CD14-positive monocyte (primary cell): Measurements from ENCODE around the gene NDE1. TPM values are rescaled to one million over a fixed set of nuclear protein-coding genes. Genes with fewer than 3 reads are reported as not detected.

Experiments
- DNase-seq, 3 donors: peaks; one replicate each; pipeline ENCODE4 v3.0.0-alpha.2; 2011 to 2022
- H2AFZ ChIP-seq: 2 replicates; pipeline ENCODE4 v1.6.0; 2012; ENCODE audit warnings: mild to moderate bottlenecking, low read depth, low read length, inconsistent platforms; ENCODE audit not compliant: insufficient read depth, poor library complexity, severe bottlenecking
- H3K27ac ChIP-seq, 2 donors: 1 replicate in 1 of 2; 2 replicates in 1 of 2; pipeline ENCODE4 v1.5.1; 2012 to 2013; ENCODE audit warnings: low read length in 2 of 2, control low read depth in 1 of 2, inconsistent platforms in 1 of 2, low read depth in 1 of 2, mild to moderate bottlenecking in 1 of 2
- H3K27me3 ChIP-seq, 2 donors: one replicate each; pipeline versions ENCODE4 v1.6.0 to v1.6.1; 2011 to 2013; ENCODE audit warnings: low read length in 2 of 2; ENCODE audit not compliant: control insufficient read depth in 2 of 2, insufficient read depth in 2 of 2
- H3K36me3 ChIP-seq, 2 donors: replicated peaks in 1 of 2; 1 replicate in 1 of 2; 2 replicates in 1 of 2; pipeline versions ENCODE4 v1.5.1 to v1.6.1; 2012 to 2013; ENCODE audit warnings: low read length in 2 of 2, control low read depth in 1 of 2, inconsistent platforms in 1 of 2, mild to moderate bottlenecking in 1 of 2; ENCODE audit not compliant: insufficient read depth in 2 of 2, control insufficient read depth in 1 of 2
- H3K4me1 ChIP-seq, 2 donors: 1 replicate in 1 of 2; 2 replicates in 1 of 2; pipeline versions ENCODE4 v1.5.1 to v1.6.1; 2012 to 2013; ENCODE audit warnings: low read length in 2 of 2, control low read depth in 1 of 2, inconsistent platforms in 1 of 2, mild to moderate bottlenecking in 1 of 2, moderate library complexity in 1 of 2; ENCODE audit not compliant: insufficient read depth in 2 of 2, control insufficient read depth in 1 of 2
- H3K4me2 ChIP-seq: replicated peaks from 2 replicates; pipeline ENCODE3; 2012; ENCODE audit warnings: low read length, moderate library complexity, mild to moderate bottlenecking; ENCODE audit not compliant: poor library complexity, severe bottlenecking; ENCODE audit errors: extremely low read depth
- H3K4me3 ChIP-seq, 3 experiments: fragments of 200-600 bp in 1 of 3; sonication (generic) in 1 of 3; replicated peaks in 1 of 3; 1 replicate in 2 of 3; 2 replicates in 1 of 3; pipeline ENCODE4 v1.5.1; 2011 to 2013; ENCODE audit warnings: low read length in 3 of 3, mild to moderate bottlenecking in 3 of 3, control low read depth in 2 of 3, low read depth in 2 of 3, inconsistent platforms in 1 of 3, moderate library complexity in 1 of 3
- H3K79me2 ChIP-seq: 2 replicates; pipeline ENCODE4 v1.6.0; 2012; ENCODE audit warnings: mild to moderate bottlenecking, control low read depth, inconsistent platforms, low read length, moderate library complexity; ENCODE audit not compliant: insufficient read depth
- H3K9ac ChIP-seq: 2 replicates; pipeline ENCODE4 v1.6.0; 2017; ENCODE audit warnings: low read length, mild to moderate bottlenecking; ENCODE audit not compliant: insufficient read depth, poor library complexity, severe bottlenecking
- H3K9me3 ChIP-seq, 2 donors: replicated peaks in 1 of 2; 1 replicate in 1 of 2; 2 replicates in 1 of 2; pipeline versions ENCODE4 v1.5.1 to v1.6.1; 2012 to 2013; ENCODE audit warnings: low read length in 2 of 2, control low read depth in 1 of 2; ENCODE audit not compliant: control insufficient read depth in 1 of 2, insufficient read depth in 1 of 2
- H4K20me1 ChIP-seq: 2 replicates; pipeline ENCODE4 v1.6.0; 2012; ENCODE audit warnings: mild to moderate bottlenecking, low read length, control low read depth, moderate library complexity; ENCODE audit not compliant: insufficient read depth
- H3K27ac Mint-ChIP-seq, 7 donors: one replicate each; pipeline ENCODE4 v1.8.0; 2020; ENCODE audit warnings: mild to moderate bottlenecking in 7 of 7, mixed read lengths in 7 of 7, moderate library complexity in 6 of 7, inconsistent platforms in 2 of 7
- H3K27me3 Mint-ChIP-seq, 3 donors: one replicate each; pipeline ENCODE4 v1.8.0; 2021 to 2022; ENCODE audit warnings: low read depth in 3 of 3, mild to moderate bottlenecking in 3 of 3, mixed read lengths in 3 of 3, moderate library complexity in 3 of 3, inconsistent platforms in 1 of 3
- H3K36me3 Mint-ChIP-seq, 2 donors: one replicate each; pipeline ENCODE4 v1.8.0; 2020; ENCODE audit warnings: mixed read lengths in 2 of 2, inconsistent platforms in 1 of 2, mild to moderate bottlenecking in 1 of 2
- H3K4me1 Mint-ChIP-seq: one replicate; pipeline ENCODE4 v1.8.0; 2020; ENCODE audit warnings: mild to moderate bottlenecking, mixed read lengths
- H3K4me3 Mint-ChIP-seq, 2 donors: one replicate each; pipeline ENCODE4 v1.8.0; 2020; ENCODE audit warnings: mild to moderate bottlenecking in 2 of 2, mixed read lengths in 2 of 2, moderate library complexity in 1 of 2
- H3K9me3 Mint-ChIP-seq, 7 donors: one replicate each; pipeline ENCODE4 v1.8.0; 2020 to 2022; ENCODE audit warnings: mixed read lengths in 7 of 7, mild to moderate bottlenecking in 6 of 7, moderate library complexity in 6 of 7, inconsistent platforms in 2 of 7
- WGBS: methylation state at CpG from one replicate; pipeline ENCODE4 v1.1.5; 2013; ENCODE audit warnings: missing lambda C conversion rate; ENCODE audit not compliant: insufficient coverage; 5-methylcytosine and 5-hydroxymethylcytosine counted together
- intact Hi-C, 2 donors: fragments of 100-400 bp; cut with micrococcal nuclease; formaldehyde crosslinking; loops; one replicate each; pipeline versions ENCODE4 v1.15.0 to v1.15.1; 2023
- polyA plus RNA-seq, 3 donors: library from polyadenylated mRNA; depleted of rRNA in 1 of 3; unstranded in 2 of 3; stranded (reverse) in 1 of 3; fragments of 300-500 nt in 2 of 3; fragments of >200 nt in 1 of 3; fragmentation: Illumina TruSeq in 2 of 3; gene quantifications; 1 replicate in 2 of 3; 2 replicates in 1 of 3; pipeline ENCODE4 v1.2.3, GENCODE V29; 2012 to 2021
- TF ChIP-seq, protein P1 (sequence below): fragments of 200-600 bp; IDR thresholded peaks from one replicate; pipeline ENCODE4 v1.8.0; 2022; ENCODE audit warnings: antibody characterized with exemption, mild to moderate bottlenecking

NDE1 gene
- polyA plus RNA-seq, 3 donors: 26.0 to 47.8 (median 28.0) TPM

DNA sequence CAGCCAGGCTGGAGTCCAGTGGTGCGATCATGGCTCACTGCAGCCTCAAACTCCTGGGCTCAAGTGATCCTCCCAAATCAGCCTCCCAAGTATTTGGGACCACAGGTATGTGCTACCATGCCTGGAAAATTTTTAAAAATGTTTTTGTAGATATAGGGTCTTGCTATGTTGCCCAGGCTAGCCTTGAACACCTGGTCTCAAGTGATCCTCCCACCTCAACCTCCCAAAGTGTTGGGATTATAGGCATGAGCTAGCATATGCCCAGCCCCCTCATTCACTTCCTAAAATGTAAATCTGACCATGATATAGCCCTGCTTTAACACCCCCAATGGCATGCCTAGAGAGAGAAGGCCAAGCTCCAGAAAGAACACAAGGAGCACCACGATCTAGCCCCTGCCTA lies 98.6 kb downstream of the NDE1 start:
- H3K27ac Mint-ChIP-seq: no peak overlapping the region
- Histone ChIP-seq H3K4me3 (no peak overlapping the region), H3K27ac (no peak overlapping the region), H3K9ac (no peak overlapping the region), H3K79me2 (no peaks in the 10 kb centered on the region), H4K20me1 (no peaks in the 10 kb centered on the region), H2AFZ (no peak overlapping the region), H3K4me1 (no peaks in the 10 kb centered on the region), H3K36me3 (peaks cover 0 to 2% of the 10 kb centered on the region in 2 donors), H3K9me3 (no peaks in the 10 kb centered on the region), H3K4me2 (no peak overlapping the region), H3K27me3 (no peaks in the 10 kb centered on the region)
- H3K4me1 Mint-ChIP-seq: peaks cover 4% of the 10 kb centered on the region
- intact Hi-C loops: no loop called here
- TF ChIP-seq, protein P1, sequence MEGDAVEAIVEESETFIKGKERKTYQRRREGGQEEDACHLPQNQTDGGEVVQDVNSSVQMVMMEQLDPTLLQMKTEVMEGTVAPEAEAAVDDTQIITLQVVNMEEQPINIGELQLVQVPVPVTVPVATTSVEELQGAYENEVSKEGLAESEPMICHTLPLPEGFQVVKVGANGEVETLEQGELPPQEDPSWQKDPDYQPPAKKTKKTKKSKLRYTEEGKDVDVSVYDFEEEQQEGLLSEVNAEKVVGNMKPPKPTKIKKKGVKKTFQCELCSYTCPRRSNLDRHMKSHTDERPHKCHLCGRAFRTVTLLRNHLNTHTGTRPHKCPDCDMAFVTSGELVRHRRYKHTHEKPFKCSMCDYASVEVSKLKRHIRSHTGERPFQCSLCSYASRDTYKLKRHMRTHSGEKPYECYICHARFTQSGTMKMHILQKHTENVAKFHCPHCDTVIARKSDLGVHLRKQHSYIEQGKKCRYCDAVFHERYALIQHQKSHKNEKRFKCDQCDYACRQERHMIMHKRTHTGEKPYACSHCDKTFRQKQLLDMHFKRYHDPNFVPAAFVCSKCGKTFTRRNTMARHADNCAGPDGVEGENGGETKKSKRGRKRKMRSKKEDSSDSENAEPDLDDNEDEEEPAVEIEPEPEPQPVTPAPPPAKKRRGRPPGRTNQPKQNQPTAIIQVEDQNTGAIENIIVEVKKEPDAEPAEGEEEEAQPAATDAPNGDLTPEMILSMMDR: no peak
- H3K9me3 Mint-ChIP-seq: no peaks in the 10 kb centered on the region
- H3K27me3 Mint-ChIP-seq: peaks cover 1 to 3% (median 1%) of the 10 kb centered on the region in 3 donors
- no peak for DNase-seq
- WGBS: 100% methylated on average over 1 of the region's 2 CpGs
- H3K4me3 Mint-ChIP-seq: no peak overlapping the region
- H3K36me3 Mint-ChIP-seq: no peaks in the 10 kb centered on the region

DNA sequence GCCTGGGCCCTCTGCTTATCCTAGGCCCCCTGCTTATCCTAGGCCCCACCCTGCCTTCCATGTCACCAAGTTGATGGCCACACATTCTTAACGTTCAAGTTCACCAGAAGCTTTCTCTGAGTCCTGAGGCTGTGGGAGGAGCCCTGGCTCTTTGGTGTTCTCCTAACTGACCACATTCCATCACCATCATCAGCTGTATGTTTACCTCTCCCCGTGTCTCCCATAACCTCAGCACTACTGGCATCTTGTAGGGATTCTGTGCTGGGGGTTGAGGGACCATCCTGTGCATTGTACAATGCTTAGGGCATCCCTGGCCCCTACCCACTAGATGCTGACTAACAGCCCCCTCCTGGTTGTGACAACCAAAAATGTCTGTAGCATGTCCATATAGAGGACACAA lies 99.3 kb downstream of the NDE1 start:
- Histone ChIP-seq H3K9ac (no peak overlapping the region), H3K27ac (no peak overlapping the region), H3K4me2 (no peak overlapping the region), H4K20me1 (no peaks in the 10 kb centered on the region), H3K4me3 (no peak overlapping the region), H3K36me3 (no peaks in the 10 kb centered on the region), H3K9me3 (no peaks in the 10 kb centered on the region), H3K79me2 (no peaks in the 10 kb centered on the region), H3K4me1 (no peaks in the 10 kb centered on the region), H2AFZ (no peak overlapping the region), H3K27me3 (no peaks in the 10 kb centered on the region)
- intact Hi-C loops: no loop called here
- no peak for DNase-seq
- H3K9me3 Mint-ChIP-seq: no peaks in the 10 kb centered on the region
- peaks cover 4% of the 10 kb centered on the region for H3K4me1 Mint-ChIP-seq
- peaks cover 1 to 3% (median 1%) of the 10 kb centered on the region in 3 donors for H3K27me3 Mint-ChIP-seq
- TF ChIP-seq, protein P1: no peak
- 80% methylated on average over 1 of the region's 2 CpGs for WGBS
- H3K27ac Mint-ChIP-seq: no peak overlapping the region
- H3K4me3 Mint-ChIP-seq: no peak overlapping the region
- H3K36me3 Mint-ChIP-seq: no peaks in the 10 kb centered on the region
